Measurements from ENCODE around the gene M6PR. TPM values are rescaled to one million over a fixed set of nuclear protein-coding genes. Genes with fewer than 3 reads are reported as not detected.

The M6PR gene
- total RNA-seq, 1 donor from 2014 or later, result 97.4 TPM

Other genes starting within 250 kb of the M6PR start
- gene A2ML1, start 127.0 kb downstream of the M6PR start, total RNA-seq, result 0.41 TPM
- 24.9 TPM for gene PHC1, start 35.1 kb downstream of the M6PR start, total RNA-seq
- 8.6 TPM for gene KLRG1, start 39.9 kb upstream of the M6PR start, total RNA-seq
- 38.7 TPM for gene A2M, start 166.3 kb upstream of the M6PR start, total RNA-seq

Measured in frontal cortex (tissue), 1 donor.